ENCODE results near the gene MARCHF11.

Gene MARCHF11, protein sequence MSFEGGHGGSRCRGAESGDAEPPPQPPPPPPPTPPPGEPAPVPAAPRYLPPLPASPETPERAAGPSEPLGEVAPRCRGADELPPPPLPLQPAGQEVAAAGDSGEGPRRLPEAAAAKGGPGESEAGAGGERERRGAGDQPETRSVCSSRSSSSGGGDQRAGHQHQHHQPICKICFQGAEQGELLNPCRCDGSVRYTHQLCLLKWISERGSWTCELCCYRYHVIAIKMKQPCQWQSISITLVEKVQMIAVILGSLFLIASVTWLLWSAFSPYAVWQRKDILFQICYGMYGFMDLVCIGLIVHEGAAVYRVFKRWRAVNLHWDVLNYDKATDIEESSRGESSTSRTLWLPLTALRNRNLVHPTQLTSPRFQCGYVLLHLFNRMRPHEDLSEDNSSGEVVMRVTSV

DNA sequence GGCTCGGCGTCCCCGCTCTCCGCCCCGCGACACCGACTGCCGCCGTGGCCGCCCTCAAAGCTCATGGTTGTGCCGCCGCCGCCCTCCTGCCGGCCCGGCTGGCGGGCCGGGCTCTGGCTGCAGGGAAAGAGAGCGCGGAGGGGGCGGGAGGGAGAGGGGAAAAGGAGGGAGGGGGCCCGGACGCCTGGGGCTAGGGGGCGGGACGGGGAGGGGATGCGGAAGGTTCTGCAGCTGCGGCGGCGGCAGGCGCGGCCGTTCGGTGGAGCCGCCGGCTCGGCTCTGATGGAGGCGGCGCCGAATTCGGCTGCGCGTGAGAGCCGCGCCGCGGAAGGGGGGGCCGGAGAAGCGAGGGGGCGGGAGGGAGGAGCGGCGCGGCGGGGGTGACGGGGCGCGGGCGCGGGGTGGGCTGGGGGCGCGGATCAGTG, at the start of gene MARCHF11:
Gene MARCHF11, minus strand, starts transcription at position 281 of the 425 bp plus-strand sequence. Its CDS starts 216 bp downstream, at position 65.
- no peak for DNase-seq (ENCODE audit: low read depth)

DNA sequence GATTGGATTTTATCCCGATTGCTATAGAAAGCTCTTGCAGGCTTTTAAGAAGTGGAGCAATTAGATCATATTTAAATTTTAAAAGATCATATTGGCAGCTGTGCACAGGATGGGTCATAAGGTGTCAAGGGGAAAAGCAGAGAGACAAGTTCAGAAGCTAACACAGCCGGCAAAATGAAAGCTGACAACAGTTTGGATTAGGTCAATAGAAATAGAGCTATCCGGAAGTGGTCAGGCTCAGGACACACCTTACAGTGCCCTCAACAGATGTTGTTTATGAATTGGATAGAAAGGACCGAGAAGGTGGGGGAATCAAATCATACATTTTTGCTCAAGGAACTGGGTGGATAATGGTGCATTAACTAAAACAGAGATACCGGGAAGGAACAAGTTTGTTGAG, 46.3 kb upstream of the MARCHF11 start:
- no peak for DNase-seq (ENCODE audit: low read depth)

DNA sequence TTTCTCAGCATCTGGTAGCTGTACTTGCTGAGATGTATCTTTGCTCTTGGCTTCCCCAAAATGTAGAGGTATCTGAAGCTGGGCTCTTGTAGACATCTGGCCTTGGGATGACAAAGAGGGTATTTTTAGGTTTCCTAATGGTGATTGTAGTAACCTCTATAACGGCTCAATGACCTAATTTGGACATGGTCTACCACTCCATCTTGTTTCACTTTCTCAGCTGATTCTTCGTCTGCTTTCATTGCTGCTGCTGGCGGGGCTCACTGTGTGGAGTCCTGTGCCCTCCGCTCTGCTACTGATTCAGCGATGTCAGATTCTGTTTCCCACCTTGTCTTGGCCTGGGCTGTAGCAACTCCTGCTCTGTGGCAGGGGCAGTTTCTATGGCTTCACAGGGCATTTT, 12.7 kb upstream of the MARCHF11 start:
- no peak for DNase-seq (ENCODE audit: low read depth)

DNA sequence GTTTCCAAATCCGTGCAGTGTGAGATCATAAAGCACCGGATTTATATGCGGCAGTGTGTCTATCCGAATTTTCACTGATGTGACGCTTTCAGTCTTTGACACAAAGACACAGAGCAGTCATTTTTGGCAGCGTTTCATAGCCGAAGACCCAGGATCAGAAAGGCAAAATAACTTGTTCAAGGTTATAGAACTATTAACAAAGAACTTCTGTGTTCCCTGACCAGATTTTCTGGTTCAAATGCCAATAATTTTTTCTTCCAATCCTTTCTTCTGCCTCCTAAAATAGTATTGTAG, 1.1 kb upstream of the MARCHF11 start:
- DNase-seq (ENCODE audit: low read depth) = no peak

DNA sequence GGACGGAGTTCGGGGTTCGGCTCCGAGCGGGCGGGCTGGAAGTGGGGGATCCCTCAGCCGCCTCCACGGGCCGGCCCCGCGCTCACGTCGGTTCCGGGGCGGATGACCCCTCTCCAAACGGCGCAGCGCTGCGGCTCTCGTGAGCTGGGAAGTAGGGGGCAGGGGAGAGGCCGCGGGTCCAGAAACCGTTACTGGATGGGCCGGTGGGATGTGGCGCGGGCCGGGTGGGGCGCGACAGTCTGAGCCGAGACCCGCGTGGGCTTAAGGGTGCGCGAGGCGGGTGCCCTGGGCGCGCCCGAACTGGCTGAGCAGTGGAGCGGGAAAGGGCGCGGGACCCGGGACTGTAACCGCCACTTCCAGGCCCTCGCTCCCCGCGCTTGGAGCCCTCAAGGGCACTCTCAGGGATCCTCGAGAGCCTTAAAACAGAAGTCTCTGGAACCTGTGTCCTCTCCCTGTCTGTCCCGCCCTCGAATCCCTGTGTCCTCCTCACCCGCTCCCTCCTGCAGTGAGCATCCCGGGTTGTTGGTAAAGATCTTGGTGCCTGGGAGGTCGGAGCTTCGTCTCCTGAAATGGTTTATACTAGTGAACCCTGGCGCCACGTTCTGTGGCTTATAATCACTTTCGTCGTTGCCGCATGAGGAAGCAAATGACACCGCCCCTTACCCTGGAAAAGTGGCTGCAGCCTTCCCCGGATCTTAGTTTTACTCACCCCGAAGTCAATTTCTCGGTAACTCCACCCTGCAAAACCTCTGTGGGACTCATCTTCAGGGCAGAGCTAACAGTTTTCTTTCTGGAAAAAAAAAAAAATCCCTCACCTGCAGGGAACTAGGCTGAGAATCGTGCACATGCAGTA, 571 bp upstream of the MARCHF11 start:
- DNase-seq (ENCODE audit: low read depth) = no peak

DNA sequence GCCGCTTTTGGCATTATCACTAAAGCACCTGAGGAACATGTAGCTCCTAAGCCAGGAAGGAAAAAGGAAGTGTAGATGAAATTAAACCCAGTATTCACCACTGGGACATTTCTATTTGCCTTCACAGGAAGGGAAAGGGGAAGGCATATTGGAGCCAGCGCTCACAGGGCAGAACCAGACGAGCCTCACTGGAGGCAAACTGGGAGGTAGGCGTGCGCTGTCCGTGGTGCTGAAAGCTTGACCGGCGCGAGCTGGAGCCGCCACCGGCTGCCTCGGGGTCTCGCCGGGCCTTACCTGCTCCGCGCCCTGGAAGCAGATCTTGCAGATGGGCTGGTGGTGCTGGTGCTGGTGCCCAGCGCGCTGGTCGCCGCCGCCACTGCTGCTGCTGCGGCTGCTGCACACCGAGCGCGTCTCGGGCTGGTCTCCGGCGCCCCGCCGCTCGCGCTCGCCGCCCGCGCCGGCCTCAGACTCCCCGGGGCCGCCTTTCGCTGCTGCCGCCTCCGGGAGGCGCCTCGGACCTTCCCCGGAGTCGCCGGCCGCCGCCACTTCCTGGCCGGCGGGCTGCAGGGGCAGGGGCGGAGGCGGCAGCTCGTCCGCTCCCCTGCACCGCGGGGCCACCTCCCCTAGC, 732 bp downstream of the MARCHF11 start:
- peak; percentile 10 for DNase-seq (ENCODE audit: low read depth)

DNA sequence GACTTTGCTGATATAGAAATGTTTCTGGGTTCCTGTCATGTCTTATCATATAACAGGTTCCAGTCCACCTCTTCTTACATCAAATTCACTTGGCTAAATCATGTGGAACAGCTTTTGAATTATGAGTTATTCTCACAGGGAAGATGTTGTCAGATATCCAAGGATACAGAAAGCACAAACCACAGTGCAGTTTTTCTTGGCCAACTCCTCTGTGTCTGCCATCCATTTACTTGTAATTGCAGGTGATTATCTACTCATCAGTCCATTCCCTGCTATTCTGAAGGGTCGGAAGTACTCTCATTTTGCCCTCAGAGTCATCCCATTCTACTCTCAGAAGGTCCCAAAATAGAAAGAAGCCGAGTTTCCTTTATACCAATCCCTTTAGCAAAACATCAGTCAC, 10.0 kb downstream of the MARCHF11 start:
- DNase-seq (ENCODE audit: low read depth) = no peak

DNA sequence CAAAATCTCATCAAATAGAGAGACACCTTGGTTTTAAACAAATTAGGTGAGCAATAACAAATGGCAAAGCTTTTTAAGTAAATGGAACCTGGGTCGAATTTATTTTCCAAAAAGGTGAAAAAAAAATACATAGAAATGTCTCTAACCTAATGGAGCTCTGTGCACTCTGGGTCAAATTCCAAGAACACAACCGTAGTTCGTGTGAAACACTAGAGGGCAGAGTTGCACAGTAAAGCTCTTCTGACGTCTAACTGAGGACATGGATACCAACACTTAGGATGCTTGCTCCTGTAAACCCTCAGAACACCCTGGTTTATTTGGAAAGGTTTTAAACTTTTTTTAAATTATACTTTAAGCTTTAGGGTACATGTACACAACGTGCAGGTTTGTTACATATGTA, 18.9 kb downstream of the MARCHF11 start:
- DNase-seq (ENCODE audit: low read depth) = peak; percentile 25

DNA sequence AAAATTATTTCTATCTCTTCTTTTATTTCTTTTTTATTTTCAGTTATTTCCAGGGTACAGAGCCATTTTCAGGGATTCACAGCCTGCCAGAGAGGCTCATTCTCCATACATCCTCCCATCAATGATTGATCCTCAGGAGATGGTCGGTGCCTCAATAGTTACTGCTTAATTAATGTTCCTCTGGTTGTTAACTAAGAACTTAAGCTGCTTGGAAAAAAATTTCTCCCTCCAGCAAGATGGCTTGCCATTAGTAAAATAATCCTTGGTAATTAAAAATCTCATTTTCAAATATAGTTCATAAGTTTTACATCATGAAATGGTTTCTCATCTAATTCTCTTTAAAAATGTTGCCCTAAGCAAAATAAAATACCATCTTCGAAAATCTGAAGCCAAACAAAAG, 20.0 kb downstream of the MARCHF11 start:
- no peak for DNase-seq (ENCODE audit: low read depth)

DNA sequence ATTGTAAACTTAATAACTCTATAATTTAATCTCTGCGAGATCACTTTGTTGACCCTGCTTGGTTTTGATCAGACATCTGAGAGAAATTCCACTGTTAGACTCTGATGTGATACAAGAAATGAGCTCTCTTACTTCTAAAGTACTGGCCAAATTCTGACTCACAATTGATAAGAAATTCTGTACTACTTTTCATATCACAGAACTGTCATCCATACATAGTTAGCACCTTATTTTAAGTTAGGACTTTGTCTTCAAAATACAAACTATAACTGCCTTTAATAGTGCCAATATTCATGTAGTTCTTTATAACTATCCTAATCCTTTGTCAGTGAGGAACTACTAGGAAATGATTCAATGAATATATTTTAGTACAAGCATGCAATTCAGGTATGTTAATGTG, 23.4 kb downstream of the MARCHF11 start:
- DNase-seq (ENCODE audit: low read depth) = no peak

DNA sequence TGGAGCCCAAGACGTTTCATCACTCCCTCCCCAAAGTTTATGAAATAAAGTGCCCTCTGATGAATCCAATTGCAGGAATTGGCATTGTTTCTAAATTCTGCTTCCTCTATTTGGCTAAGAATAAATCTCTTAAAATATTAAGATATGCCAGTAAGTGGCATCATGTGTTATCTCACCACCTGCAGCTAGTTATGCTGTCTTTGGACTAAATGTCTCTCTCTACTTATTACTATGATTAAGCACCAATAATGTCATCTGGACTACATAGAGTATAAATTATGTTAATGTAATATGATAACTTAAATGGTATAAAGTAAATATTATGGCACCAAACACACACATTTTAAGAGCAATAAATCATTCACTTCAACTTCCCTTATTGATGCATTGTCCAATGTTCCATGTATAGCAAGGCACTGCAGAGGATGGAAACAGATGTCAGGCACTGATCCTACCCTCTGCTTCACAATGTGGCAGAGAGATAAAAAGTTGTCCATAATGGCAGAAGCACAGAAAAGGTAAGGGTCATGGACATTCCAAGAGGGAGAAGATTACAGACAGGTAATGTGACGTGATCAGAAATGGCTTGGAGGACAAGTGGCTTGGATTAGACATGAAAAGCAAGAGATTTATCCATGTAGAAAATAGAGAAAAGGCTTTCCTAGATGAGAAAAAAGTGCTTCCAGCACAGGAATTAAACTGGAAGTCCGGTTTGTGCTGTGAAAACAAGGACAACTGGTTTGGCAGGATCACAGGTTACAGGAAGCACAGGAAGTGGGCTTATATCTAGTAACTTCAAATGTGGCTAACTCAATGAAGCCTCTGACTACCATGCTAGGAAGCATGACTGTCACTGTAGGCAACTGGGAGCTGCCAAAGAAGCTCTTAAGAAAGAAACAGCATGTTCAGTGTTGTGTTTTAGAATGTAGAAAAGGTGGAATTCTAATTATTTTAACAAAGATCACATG, 26.7 kb downstream of the MARCHF11 start:
- no peak for DNase-seq (ENCODE audit: low read depth)

DNA sequence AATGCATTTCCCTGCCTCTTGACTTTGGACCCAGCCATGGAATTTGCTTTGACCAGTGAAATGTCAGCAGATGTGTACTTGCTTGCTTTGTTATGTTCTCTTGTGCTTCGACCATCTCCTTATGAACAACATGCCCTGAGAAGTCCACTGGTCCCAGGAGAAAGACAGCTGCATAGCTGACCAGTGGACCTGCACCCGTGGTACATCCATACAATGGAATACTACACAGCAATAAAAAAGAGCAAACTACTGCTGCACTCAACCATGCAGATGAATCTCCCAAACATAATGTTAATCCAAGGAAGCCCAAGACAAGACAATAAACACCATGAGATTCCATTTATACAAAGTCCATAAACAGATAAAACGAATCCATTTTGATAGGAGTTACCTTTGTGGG, 30.0 kb downstream of the MARCHF11 start:
- no peak for DNase-seq (ENCODE audit: low read depth)

DNA sequence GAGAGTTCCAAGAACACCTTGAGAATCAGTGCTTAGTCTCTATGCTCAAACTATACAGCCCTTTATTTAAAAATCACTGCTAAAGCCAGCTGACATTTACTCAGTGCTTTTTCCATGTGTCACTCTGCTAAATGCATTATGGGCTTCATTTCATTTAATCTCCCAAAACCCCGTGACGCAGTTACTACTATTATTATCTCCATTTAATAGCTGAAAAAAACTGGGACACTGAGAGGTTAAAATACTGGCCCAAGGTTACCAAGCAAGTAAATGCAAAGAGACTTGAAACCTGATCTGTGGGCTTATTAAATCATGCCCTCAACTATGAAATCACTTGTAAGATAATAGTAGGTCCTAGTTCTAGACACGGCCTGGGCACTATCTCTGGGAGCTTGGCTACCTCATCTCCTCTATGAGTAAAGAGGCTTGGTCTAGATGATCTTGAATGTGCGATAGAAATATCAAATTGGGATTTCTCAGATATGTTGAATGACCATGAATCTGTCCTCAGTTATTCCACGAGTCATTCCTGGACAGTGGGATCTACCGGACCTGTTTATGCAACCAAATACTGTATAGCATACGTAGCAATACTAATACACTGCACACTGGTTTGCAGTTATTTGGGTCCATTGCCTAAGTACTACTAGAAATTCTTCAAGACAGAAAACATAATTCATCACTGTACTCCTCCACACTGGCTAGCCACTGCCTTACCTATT, 32.3 kb downstream of the MARCHF11 start:
- no peak for DNase-seq (ENCODE audit: low read depth)

DNA sequence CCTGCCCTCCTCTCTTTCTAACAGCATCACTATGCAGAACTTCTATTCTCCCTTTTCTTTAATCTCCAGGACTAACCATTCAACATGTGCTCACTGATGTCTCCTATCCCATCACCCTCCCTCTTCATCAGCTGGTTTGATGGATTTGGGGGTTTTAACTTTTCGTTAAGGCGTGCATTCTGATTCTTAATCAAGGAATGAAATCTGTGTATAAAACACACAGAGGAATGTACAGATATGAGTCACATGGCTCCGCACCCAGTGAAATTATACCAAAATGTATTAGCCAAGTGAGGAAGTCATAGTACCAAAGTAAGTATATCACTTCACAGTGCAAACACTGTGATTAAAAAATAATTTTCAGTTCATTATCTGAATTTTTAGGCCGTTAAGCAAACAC, 35.2 kb downstream of the MARCHF11 start:
- DNase-seq (ENCODE audit: low read depth) = no peak

DNA sequence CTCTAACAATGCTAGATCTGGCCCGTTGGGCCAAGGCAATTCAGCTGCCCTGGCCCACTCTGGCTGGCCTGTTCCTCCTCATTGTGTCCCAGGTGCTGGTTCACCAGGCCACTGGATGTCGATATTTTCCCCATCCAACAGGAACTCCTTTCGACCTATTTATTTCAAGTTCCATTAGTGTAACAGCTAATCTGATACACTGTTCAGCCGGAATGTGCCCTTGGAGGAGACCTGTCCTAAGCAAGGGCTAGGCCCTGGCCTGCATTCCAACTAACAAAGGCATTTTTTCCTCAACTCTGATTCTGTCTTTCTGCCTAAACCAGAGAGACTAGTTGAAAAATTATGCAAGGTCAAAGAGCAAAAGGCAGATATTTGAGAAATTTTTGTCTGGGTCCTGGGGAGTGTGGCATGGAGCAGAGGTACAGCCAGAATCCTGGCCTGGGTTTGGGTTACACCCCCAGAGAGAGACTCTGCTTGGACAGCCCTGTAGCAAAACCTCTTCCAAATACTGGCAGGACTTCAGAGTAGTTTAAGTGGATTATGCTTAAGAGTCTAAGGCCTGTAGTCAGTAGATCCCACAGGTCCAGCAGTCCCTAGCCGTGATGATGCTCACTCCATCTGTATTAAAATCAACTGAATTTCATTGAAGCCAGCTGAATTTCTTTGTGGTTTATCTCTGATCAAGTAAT, 36.1 kb downstream of the MARCHF11 start:
- no peak for DNase-seq (ENCODE audit: low read depth)

DNA sequence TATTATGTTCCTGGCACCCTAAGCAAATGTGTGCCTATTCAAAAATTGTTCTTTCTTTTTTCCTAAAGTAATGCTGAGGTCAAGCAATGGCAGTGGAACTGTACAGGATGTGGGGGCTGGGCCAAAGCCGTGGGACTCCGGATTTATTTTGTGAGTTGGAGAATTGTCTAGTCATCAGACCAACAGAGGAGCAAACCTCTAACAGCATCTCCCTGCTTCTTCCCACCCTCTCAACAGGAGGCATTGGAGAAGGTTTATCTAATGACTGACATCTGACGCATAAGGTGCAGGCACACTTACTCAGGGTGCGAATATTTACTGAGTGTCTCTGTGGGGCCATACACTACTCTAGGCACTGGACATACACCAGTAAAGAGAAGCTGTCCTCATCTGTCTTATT, 38.6 kb downstream of the MARCHF11 start:
- DNase-seq (ENCODE audit: low read depth) = no peak

DNA sequence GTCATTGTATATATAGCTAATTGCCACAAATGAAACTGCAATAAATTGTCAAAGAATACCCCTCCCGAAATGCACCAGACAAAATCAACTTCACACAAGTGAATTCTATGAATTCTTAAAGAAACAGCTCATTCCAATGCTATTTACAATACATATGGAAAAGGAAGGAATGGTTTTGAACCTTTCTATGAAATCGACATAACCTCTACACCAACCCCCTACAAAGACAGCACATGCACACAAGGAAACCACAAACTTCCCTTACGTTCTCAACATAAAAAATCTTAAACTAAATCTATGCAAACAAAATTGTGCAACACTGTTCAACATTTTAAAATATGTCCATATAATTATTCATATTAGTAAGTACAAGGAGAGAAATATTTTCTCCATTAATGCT, 39.2 kb downstream of the MARCHF11 start:
- DNase-seq (ENCODE audit: low read depth) = no peak

DNA sequence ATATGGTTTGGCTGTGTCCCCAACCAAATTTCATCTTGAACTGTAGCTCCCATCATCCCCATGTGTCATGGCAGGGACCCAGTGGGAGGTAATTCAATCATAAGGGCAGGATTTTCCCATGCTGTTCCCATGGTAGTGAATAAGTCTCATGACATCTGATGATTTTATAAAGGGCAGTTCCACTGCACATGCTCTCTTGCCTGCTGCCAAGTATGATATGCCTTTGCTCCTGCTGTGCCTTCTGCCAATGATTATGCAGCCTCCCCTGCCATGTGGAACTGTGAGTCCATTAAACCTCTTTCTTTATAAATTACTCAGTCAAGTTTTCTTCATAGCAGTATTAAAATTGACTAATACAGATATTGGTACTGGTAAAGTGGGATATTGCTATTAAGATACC, 42.4 kb downstream of the MARCHF11 start:
- no peak for DNase-seq (ENCODE audit: low read depth)

DNA sequence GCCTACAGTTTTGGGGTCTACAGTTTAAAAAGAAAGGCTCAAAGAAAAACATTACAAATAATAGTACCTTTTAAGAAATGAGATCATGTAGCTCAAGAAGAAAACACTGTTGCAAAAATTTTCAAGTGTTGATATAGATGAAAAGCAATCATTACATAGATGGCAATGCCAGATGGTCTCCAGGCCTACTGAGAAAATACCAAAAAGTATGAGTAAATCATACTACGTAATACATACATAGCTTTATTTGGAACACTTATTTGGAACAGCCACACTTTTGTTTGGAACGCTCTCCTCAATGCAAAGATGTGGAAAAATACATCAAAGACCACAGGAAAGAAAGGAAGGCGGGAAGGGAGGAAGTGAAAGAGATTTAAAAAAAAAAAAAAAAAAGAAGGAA, 44.1 kb downstream of the MARCHF11 start:
- DNase-seq (ENCODE audit: low read depth) = no peak

DNA sequence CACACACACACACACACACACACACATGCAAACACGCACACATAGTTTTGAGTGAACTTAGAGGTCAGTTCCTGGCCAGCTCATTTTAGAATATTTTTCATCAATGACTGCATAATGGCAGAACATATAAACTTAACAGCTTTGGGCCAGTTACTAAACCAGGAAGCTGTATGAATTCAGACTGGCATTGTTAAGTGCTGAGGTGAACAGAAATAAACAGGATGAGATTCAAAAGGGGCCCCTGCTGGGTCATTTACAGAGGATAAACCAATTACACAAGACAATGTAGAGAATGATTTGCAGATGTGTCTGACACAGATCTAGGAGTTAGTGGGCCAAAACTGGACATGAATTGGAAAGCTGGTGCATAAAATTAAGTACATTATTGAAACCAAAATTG, 44.6 kb downstream of the MARCHF11 start:
- no peak for DNase-seq (ENCODE audit: low read depth)

DNA sequence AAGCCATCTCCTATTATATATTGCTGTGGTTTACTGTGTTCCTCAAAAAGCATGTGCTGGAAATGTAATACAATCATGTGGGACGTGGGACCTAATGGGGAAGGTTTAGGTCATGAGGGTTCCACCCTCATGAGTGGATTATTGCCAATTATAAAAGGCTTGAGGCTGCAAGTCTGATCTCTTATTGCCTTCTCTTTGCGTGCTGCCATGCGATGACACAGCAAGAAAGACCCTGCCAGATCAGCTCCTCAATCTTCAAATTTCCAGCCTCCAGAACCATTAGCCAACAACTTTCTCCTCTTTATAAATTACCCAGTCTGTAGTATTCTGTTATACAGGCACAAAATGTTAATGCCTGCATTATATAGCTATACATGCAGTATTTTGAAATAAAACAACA, 45.4 kb downstream of the MARCHF11 start:
- DNase-seq (ENCODE audit: low read depth) = no peak
